Effector memory CD4-positive, alpha-beta T cell (primary cell): ENCODE measurements around the gene INF2.
A peak's percentile ranks its signal among the peaks of the same experiment; 100 is the strongest.

ENCODE experiments used
- DNase-seq, 3 donors: peaks; one replicate each; pipeline ENCODE4 v3.0.0-alpha.2; 2020
- H3K27ac ChIP-seq: 2 replicates; pipeline ENCODE4 v1.7.0; 2013; ENCODE audit warnings: mild to moderate bottlenecking, low read length, moderate library complexity; ENCODE audit not compliant: insufficient read depth, poor library complexity, severe bottlenecking
- H3K27me3 ChIP-seq: replicated peaks from 2 replicates; pipeline ENCODE4 v1.7.0; 2013; ENCODE audit warnings: mild to moderate bottlenecking, low read length; ENCODE audit not compliant: insufficient read depth, control insufficient read depth, poor library complexity, severe bottlenecking
- H3K36me3 ChIP-seq: 2 replicates; pipeline ENCODE4 v1.7.0; 2013; ENCODE audit warnings: mild to moderate bottlenecking, low read length, moderate library complexity; ENCODE audit not compliant: control insufficient read depth, insufficient read depth
- H3K4me1 ChIP-seq: 2 replicates; pipeline ENCODE4 v1.7.0; 2013; ENCODE audit warnings: low read length, mild to moderate bottlenecking; ENCODE audit not compliant: control insufficient read depth, insufficient read depth, poor library complexity, severe bottlenecking
- H3K4me3 ChIP-seq: 2 replicates; pipeline ENCODE4 v1.7.0; 2013; ENCODE audit warnings: low read length, low read depth, mild to moderate bottlenecking; ENCODE audit not compliant: insufficient read depth, poor library complexity, severe bottlenecking
- H3K9me3 ChIP-seq: 2 replicates; pipeline ENCODE4 v1.7.0; 2013; ENCODE audit warnings: mild to moderate bottlenecking, low read length, moderate library complexity; ENCODE audit not compliant: control insufficient read depth

Gene INF2

DNA sequence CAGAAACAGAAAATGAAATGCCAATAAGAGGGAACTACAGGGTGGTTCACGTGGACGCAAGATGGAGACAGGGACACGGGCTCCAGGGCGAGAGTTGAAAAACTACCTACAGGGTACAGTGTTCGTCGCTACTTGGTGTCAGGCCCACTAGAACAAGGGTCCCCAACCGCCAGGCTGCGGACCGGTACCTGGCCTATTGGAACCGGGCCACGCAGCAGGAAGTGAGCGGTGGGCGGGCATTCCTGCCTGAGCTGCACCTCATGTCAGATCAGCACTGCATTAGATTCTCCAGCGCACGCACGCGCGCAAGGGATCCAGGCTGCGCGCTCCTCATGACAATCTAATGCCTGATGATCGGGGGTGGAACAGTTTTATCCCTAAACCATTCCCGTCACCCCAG lies 14.8 kb downstream of the INF2 start:
- Histone ChIP-seq H3K27ac (no peak overlapping the region), H3K4me1 (peaks cover 3% of the 10 kb centered on the region), H3K4me3 (no peak overlapping the region), H3K36me3 (peaks cover 36% of the 10 kb centered on the region), H3K9me3 (no peaks in the 10 kb centered on the region), H3K27me3 (no peaks in the 10 kb centered on the region)
- no peak for DNase-seq

DNA sequence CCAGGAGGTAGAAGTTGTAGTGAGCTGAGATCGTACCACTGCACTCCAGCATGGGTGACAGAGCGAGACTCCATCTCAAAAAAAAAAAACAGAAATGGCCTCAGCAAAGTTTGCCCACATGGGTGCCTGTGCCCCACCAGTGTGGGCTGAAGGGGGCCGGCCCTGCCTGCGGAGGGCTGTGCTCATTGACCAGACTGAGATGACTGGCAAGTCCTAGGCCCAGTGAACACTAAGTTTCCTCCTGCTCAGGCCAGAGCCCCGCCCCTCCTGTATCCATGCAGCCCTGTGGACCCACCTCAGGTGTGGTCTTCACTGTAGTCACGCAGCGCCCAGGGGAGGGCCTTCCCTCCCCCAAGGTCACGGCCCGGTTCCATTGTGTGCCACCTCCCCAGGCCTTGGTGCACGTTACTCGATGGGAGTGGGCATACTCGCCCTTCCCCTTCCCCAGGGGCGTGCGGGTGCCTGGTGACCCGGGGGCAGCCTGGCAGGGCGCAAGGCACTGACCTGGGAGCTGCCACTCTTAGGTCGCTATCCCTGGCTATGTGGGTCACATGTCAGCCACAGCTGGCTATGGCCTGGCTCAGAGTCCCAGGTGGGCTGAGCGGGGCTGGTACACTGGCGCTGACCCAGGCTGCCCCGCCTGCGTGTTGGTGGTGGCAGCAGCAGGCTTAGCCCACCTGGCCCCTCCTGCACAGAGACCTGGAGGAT lies 16.1 kb downstream of the INF2 start:
- no peak overlapping the region for H3K27ac ChIP-seq
- H3K36me3 ChIP-seq = peaks cover 39% of the 10 kb centered on the region
- H3K4me3 ChIP-seq = no peak overlapping the region
- no peak for DNase-seq
- H3K9me3 ChIP-seq = no peaks in the 10 kb centered on the region
- H3K27me3 ChIP-seq = no peaks in the 10 kb centered on the region
- peaks cover 3% of the 10 kb centered on the region for H3K4me1 ChIP-seq

DNA sequence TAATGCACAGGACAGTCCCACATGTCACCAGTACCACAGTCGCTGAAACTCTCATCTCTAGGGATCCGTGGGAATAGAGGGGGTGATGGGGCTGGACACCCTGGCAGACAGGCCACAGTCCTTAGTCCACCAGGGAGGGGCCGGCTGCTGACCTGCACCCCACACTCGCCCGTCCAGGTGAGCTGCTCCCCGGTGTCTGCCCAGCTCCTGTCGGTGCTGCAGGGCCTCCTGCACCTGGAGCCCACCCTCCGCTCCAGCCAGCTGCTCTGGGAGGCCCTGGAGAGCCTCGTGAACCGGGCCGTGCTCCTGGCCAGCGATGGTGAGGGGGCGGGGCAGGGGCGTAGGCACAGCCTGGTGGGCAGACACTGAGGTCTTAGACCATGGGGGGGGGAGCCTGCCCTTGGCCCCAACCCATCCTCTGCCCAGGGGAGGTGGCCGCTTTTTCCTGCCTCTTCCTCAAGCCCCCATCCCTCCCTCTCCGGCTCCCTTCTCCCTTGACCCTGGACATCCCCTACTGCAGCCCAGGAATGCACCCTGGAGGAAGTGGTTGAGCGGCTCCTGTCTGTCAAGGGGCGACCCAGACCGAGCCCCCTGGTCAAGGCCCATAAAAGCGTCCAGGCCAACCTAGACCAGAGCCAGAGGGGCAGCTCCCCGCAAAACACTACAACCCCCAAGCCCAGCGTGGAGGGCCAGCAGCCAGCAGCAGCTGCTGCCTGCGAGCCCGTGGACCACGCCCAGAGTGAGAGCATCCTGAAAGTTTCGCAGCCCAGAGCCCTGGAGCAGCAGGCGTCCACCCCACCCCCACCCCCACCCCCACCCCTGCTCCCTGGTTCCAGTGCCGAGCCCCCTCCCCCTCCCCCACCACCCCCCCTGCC lies 17.6 kb downstream of the INF2 start:
- Histone ChIP-seq H3K9me3 (no peaks in the 10 kb centered on the region), H3K27me3 (no peaks in the 10 kb centered on the region), H3K4me1 (peaks cover 3% of the 10 kb centered on the region), H3K36me3 (peaks cover 44% of the 10 kb centered on the region), H3K27ac (no peak overlapping the region), H3K4me3 (no peak overlapping the region)
- DNase-seq = no peak

DNA sequence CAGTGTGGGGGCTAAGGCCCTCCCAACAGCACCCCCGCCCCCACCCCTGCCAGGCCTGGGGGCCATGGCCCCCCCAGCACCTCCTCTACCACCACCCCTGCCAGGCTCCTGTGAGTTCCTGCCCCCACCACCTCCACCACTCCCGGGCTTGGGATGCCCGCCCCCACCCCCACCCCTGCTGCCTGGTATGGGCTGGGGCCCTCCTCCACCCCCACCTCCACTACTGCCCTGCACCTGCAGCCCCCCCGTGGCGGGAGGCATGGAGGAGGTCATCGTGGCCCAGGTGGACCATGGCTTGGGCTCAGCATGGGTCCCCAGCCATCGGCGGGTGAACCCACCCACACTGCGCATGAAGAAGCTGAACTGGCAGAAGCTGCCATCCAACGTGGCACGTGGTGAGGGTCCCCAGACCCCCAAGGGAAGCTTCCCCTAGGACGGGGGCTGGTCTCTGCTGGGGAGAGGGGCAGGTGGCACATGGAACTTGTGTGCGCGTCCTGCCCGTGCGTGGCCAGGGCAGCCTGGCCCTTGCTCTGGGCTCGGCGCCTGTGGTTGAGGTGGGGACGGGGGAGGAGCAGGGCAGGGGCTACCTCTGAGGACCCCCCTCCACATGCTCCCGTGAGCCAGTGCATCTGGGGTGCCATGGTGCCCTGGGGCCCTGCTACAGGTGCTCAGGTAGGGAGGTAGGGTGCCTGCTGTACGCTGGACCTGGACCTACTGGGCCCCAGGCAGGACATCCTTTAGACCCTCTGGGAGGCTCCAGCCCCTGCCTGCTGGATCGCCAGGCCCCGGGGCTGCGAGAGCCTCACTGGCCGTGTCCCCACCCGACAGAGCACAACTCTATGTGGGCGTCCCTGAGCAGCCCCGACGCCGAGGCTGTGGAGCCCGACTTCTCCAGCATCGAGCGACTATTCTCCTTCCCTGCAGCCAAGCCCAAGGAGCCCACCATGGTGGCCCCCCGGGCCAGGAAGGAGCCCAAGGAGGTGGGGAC lies 18.5 kb downstream of the INF2 start:
- peaks cover 46% of the 10 kb centered on the region for H3K36me3 ChIP-seq
- H3K4me3 ChIP-seq = no peak overlapping the region
- no peaks in the 10 kb centered on the region for H3K9me3 ChIP-seq
- H3K27me3 ChIP-seq = no peaks in the 10 kb centered on the region
- no peak overlapping the region for H3K27ac ChIP-seq
- no peak for DNase-seq
- peaks cover 3% of the 10 kb centered on the region for H3K4me1 ChIP-seq

DNA sequence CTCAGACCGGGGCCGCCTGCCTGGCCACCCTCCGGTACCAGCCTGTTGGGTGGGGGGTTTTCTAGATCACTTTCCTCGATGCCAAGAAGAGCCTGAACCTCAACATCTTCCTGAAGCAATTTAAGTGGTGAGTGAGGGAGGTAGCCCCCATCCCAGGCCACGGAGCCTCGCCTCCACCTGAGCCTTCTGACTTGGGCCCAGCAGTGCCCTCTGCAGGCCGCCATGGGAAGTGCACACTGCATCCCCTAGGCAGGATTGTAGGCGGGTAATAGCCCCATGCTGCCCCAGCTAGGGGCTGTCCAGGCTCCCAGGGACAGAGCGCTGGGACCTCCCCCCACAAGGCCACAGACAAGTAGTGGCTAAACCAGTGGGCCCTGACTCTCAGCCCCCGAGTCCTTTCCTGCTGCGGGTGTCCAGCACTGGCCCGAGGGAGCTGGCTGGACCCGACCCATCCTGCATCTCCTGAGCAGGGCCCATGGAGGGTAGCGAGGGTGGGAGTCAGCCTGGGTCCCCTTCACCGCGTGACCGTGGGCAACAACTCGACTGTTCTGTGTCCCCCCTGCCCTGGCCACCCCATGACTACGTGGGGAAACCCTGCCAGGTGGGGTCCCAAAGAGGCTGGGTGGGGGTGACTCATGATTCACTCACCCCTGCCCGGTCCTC lies 19.3 kb downstream of the INF2 start:
- peaks cover 46% of the 10 kb centered on the region for H3K36me3 ChIP-seq
- no peak overlapping the region for H3K4me3 ChIP-seq
- no peaks in the 10 kb centered on the region for H3K27me3 ChIP-seq
- H3K9me3 ChIP-seq = no peaks in the 10 kb centered on the region
- no peak overlapping the region for H3K27ac ChIP-seq
- DNase-seq = peak; percentile 39 to 60 (median 44)
- H3K4me1 ChIP-seq = peaks cover 3% of the 10 kb centered on the region

DNA sequence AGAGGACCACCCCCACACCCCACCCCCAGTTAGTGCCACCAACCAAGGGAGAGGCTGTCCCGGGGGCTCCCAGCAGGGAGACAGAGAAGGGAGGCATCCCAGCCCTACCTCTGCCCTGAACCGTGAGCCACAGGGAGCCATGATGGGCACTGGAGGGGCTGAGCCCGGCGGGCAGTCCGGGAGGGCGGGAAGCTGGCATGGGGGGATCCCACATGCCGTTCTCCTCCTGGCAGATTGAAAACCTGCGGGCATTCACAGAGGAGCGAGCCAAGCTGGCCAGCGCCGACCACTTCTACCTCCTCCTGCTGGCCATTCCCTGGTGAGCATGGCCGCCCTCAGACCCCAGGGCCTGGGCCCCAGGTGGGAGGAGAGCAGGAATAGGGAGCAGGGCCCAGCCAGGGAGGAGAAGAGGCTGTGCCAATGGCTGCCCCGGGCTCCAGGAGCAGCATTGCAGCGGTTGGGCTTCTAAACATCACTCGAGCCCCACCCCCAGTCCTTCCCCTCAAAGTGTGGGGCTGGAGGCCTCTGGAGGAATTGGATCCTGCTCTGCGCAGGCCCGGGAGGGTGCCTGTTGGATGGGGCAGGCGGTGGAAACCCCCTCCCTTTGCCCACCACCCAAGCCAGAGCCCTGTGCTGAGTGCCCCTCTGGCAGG lies 20.1 kb downstream of the INF2 start:
- H3K27ac ChIP-seq = no peak overlapping the region
- H3K27me3 ChIP-seq = no peaks in the 10 kb centered on the region
- H3K4me3 ChIP-seq = no peak overlapping the region
- H3K4me1 ChIP-seq = peaks cover 3% of the 10 kb centered on the region
- H3K9me3 ChIP-seq = no peaks in the 10 kb centered on the region
- H3K36me3 ChIP-seq = peaks cover 46% of the 10 kb centered on the region
- no peak for DNase-seq

DNA sequence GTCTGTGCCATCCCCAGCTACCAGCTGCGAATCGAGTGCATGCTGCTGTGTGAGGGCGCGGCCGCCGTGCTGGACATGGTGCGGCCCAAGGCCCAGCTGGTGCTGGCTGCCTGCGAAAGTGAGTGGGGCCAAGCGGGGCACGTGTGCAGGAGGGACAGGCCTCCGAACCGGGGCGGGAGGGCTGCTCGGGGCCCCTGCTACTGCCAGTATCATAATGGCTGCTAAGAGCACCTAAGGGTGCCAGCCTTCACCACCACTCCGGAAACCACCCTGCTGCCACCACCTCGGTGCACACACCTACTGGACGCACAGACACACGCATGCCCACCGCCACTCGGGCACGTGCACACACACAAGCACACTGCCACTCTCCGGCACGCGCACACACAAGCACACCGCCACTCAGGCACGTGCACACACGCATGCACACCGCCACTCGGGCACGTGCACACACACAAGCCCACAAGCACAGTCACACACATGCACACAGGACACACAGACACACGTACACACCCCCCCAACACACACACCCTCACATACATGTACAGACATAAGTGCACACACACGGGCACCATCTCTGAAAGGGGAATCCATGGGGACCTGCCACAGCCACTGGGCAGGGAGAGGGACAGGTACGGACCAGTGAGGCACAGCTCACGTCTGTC lies 20.8 kb downstream of the INF2 start:
- DNase-seq = no peak
- Histone ChIP-seq H3K27me3 (no peaks in the 10 kb centered on the region), H3K36me3 (peaks cover 49% of the 10 kb centered on the region), H3K4me3 (no peak overlapping the region), H3K27ac (no peak overlapping the region), H3K9me3 (no peaks in the 10 kb centered on the region), H3K4me1 (peaks cover 3% of the 10 kb centered on the region)

DNA sequence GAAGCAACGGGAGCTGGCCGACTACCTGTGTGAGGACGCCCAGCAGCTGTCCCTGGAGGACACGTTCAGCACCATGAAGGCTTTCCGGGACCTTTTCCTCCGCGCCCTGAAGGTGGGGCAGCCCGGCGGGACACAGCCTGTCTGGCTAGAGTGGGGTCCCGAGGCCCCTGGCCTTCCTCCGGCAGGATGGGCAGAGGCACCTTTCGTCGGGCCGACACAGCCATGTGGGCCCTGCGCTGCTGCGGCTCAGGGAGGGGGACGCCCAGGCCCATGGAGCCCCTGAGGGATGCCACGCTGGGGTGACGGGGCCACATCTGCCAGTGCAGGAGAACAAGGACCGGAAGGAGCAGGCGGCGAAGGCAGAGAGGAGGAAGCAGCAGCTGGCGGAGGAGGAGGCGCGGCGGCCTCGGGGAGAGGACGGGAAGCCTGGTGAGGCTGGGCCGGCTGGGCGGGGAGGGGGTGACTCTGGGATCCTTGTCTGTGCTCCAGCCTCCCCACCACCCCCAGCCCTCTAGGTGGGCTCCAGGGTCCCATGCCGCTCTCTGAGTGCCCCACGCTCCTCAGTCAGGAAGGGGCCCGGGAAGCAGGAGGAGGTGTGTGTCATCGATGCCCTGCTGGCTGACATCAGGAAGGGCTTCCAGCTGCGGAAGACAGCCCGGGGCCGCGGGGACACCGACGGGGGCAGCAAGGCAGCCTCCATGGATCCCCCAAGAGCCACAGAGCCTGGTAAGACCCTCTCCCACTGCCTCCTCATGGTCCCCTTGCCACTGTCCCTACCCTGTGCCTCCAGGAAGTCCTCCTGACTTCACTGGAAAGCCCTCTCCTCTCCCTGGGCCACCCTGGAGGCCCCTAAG lies 23.7 kb downstream of the INF2 start:
- no peak overlapping the region for H3K4me3 ChIP-seq
- no peaks in the 10 kb centered on the region for H3K9me3 ChIP-seq
- H3K27ac ChIP-seq = no peak overlapping the region
- H3K36me3 ChIP-seq = peaks cover 59% of the 10 kb centered on the region
- no peak for DNase-seq
- H3K27me3 ChIP-seq = no peaks in the 10 kb centered on the region
- H3K4me1 ChIP-seq = peaks cover 3% of the 10 kb centered on the region
